Liver (tissue), 9 donors: Measurements from ENCODE around the gene VAMP4. TPM values are rescaled to one million over a fixed set of nuclear protein-coding genes. Genes with fewer than 3 reads are reported as not detected.

Source experiments
- DNase-seq: peaks from one replicate; pipeline ENCODE4 v3.0.0-alpha.2; 2017; ENCODE audit warnings: low spot score
- H3K27ac ChIP-seq, 2 donors: one replicate each; pipeline ENCODE4 v1.7.0; 2013; ENCODE audit warnings: inconsistent platforms in 2 of 2, low read length in 2 of 2, control low read depth in 1 of 2, low read depth in 1 of 2, mild to moderate bottlenecking in 1 of 2
- H3K27me3 ChIP-seq, 4 donors: one replicate each; pipeline versions ENCODE4 v1.6.1 to v1.7.0; 2013; ENCODE audit warnings: low read length in 3 of 4, inconsistent platforms in 1 of 4, mild to moderate bottlenecking in 1 of 4, moderate library complexity in 1 of 4; ENCODE audit not compliant: control insufficient read depth in 4 of 4, insufficient read depth in 4 of 4
- H3K36me3 ChIP-seq, 4 donors: one replicate each; pipeline versions ENCODE4 v1.6.1 to v1.7.0; 2013; ENCODE audit warnings: low read length in 3 of 4, mild to moderate bottlenecking in 3 of 4, low read depth in 1 of 4, moderate library complexity in 1 of 4; ENCODE audit not compliant: control insufficient read depth in 4 of 4, insufficient read depth in 3 of 4
- H3K4me1 ChIP-seq, 4 donors: one replicate each; pipeline versions ENCODE4 v1.6.1 to v1.7.0; 2013; ENCODE audit warnings: low read length in 3 of 4, mild to moderate bottlenecking in 3 of 4, moderate library complexity in 1 of 4; ENCODE audit not compliant: control insufficient read depth in 4 of 4, insufficient read depth in 4 of 4
- H3K4me3 ChIP-seq, 3 donors: one replicate each; pipeline versions ENCODE4 v1.6.1 to v1.7.0; 2013; ENCODE audit warnings: low read length in 3 of 3, control low read depth in 1 of 3, low read depth in 1 of 3, mild to moderate bottlenecking in 1 of 3
- H3K9ac ChIP-seq, 2 donors: one replicate each; pipeline ENCODE4 v1.7.0; 2013; ENCODE audit warnings: low read length in 2 of 2, mild to moderate bottlenecking in 2 of 2, moderate library complexity in 2 of 2, control low read depth in 1 of 2, low read depth in 1 of 2
- H3K9me3 ChIP-seq, 4 donors: one replicate each; pipeline versions ENCODE4 v1.6.1 to v1.7.0; 2013; ENCODE audit warnings: low read length in 3 of 4; ENCODE audit not compliant: control insufficient read depth in 4 of 4
- ATF3 ChIP-seq: IDR thresholded peaks from 2 replicates; pipeline ENCODE4 v1.6.1; 2016; ENCODE audit warnings: antibody characterized with exemption
- CTCF ChIP-seq: fragments of 150-350 bp; IDR thresholded peaks from 2 replicates; pipeline ENCODE4 v1.5.1; 2017; ENCODE audit warnings: improper control_type of control experiment, low read depth, low read length; ENCODE audit not compliant: missing input control
- EGR1 ChIP-seq, 2 donors: IDR thresholded peaks; 2 replicates each; pipeline ENCODE4 v1.6.1; 2016 to 2018; ENCODE audit warnings: antibody characterized with exemption in 2 of 2, low read depth in 2 of 2
- FOXA1 ChIP-seq: IDR thresholded peaks from 2 replicates; pipeline ENCODE4 v1.6.1; 2016; ENCODE audit warnings: antibody characterized with exemption
- FOXA2 ChIP-seq: IDR thresholded peaks from 2 replicates; pipeline ENCODE4 v1.6.1; 2016; ENCODE audit warnings: antibody characterized with exemption
- GABPA ChIP-seq, 2 donors: IDR thresholded peaks in 1 of 2; conservative IDR thresholded peaks in 1 of 2; 2 replicates each; pipeline ENCODE4 v1.6.1; 2016; ENCODE audit warnings: antibody characterized with exemption in 2 of 2, mild to moderate bottlenecking in 1 of 2, moderate library complexity in 1 of 2
- HNF4A ChIP-seq, 2 donors: conservative IDR thresholded peaks; 2 replicates each; pipeline ENCODE4 v1.6.1; 2016; ENCODE audit warnings: antibody characterized with exemption in 2 of 2, mild to moderate bottlenecking in 2 of 2
- HNF4G ChIP-seq: IDR thresholded peaks from 2 replicates; pipeline ENCODE4 v1.6.1; 2016; ENCODE audit warnings: antibody characterized with exemption
- JUND ChIP-seq, 2 donors: IDR thresholded peaks; 2 replicates each; pipeline ENCODE4 v1.6.1; 2016; ENCODE audit warnings: antibody characterized with exemption in 2 of 2
- MAX ChIP-seq: IDR thresholded peaks from 2 replicates; pipeline ENCODE4 v1.6.1; 2016; ENCODE audit warnings: antibody characterized with exemption
- NR2F2 ChIP-seq: IDR thresholded peaks from 2 replicates; pipeline ENCODE4 v1.6.1; 2016; ENCODE audit warnings: antibody characterized with exemption
- RAD21 ChIP-seq, 2 donors: IDR thresholded peaks; 2 replicates each; pipeline ENCODE4 v1.6.1; 2016; ENCODE audit warnings: antibody characterized with exemption in 2 of 2, mild to moderate bottlenecking in 2 of 2
- REST ChIP-seq: IDR thresholded peaks from 2 replicates; pipeline ENCODE4 v1.6.1; 2016; ENCODE audit warnings: antibody characterized with exemption, mild to moderate bottlenecking
- RXRA ChIP-seq, 2 donors: IDR thresholded peaks; 2 replicates each; pipeline ENCODE4 v1.6.1; 2017 to 2018; ENCODE audit warnings: antibody characterized with exemption in 2 of 2, mild to moderate bottlenecking in 1 of 2
- SP1 ChIP-seq: IDR thresholded peaks from 2 replicates; pipeline ENCODE4 v1.6.1; 2018; ENCODE audit warnings: antibody characterized with exemption, mild to moderate bottlenecking
- TAF1 ChIP-seq: conservative IDR thresholded peaks from 2 replicates; pipeline ENCODE4 v1.6.1; 2016; ENCODE audit warnings: antibody characterized with exemption, mild to moderate bottlenecking
- YY1 ChIP-seq: IDR thresholded peaks from 2 replicates; pipeline ENCODE4 v1.6.1; 2016; ENCODE audit warnings: antibody characterized with exemption, mild to moderate bottlenecking
- ZBTB33 ChIP-seq: IDR thresholded peaks from 2 replicates; pipeline ENCODE4 v1.6.1; 2016; ENCODE audit warnings: antibody characterized with exemption
- WGBS: extraction: QIAGEN DNeasy Blood & Tissue Kit; methylation state at CpG from one replicate; pipeline ENCODE4 v1.1.7; 2013; 5-methylcytosine and 5-hydroxymethylcytosine counted together
- polyA plus RNA-seq, 2 donors: library from polyadenylated mRNA; stranded (reverse) in 1 of 2; unstranded in 1 of 2; fragments of 200-250 nt in 1 of 2; fragments of >200 nt in 1 of 2; fragmentation: Nextera tagmentation in 1 of 2; extraction: Ambion mirVana in 1 of 2; gene quantifications; one replicate each; pipeline versions ENCODE4 v1.2.1 to v1.2.3, GENCODE V29; 2013 to 2015
- total RNA-seq, 2 donors: library from RNA; depleted of rRNA; stranded (reverse); fragments of >200 nt; gene quantifications; one replicate each; pipeline ENCODE4 v1.2.3, GENCODE V29; 2014
- donor health status: healthy.
- donor health status: healthy.
- donor health status: healthy.
- donor health status: healthy.
- donor health status: healthy.

Gene VAMP4
- total and polyA plus RNA-seq, 4 donors = 4.0 to 6.1 (median 4.8) TPM

GRCh38 chr1:171754353-171754705 lies 12.5 kb upstream of the VAMP4 start:
- no peak overlapping the region for H3K9ac ChIP-seq
- H3K4me1 ChIP-seq = no peaks in the 10 kb centered on the region
- no peak for DNase-seq
- TF ChIP-seq MAX = no peak
- no peak for TF ChIP-seq EGR1 (IDR thresholded peaks at IDR 0.05; ENCODE audit: low read depth in 2 of 2)
- TF ChIP-seq HNF4G = no peak
- no peak for TF ChIP-seq ATF3
- TF ChIP-seq REST = no peak
- TF ChIP-seq SP1 = no peak
- no peak for TF ChIP-seq RAD21 (IDR thresholded peaks at IDR 0.05)
- TF ChIP-seq RXRA (IDR thresholded peaks at IDR 0.05) = no peak
- no peak for TF ChIP-seq JUND (IDR thresholded peaks at IDR 0.05)
- no peak for TF ChIP-seq FOXA2
- no peak for TF ChIP-seq HNF4A (conservative IDR thresholded peaks at IDR 0.05)
- no peak for TF ChIP-seq NR2F2
- no peak for TF ChIP-seq FOXA1
- TF ChIP-seq TAF1 = no peak
- TF ChIP-seq GABPA (IDR thresholded peaks at IDR 0.05 in 1 of 2, conservative IDR thresholded peaks at IDR 0.05 in 1 of 2) = no peak
- no peak for TF ChIP-seq YY1
- TF ChIP-seq ZBTB33 = no peak
- no peaks in the 10 kb centered on the region for H3K36me3 ChIP-seq
- no peak overlapping the region for H3K27ac ChIP-seq
- H3K9me3 ChIP-seq = no peaks in the 10 kb centered on the region
- no peak overlapping the region for H3K4me3 ChIP-seq
- no peaks in the 10 kb centered on the region for H3K27me3 ChIP-seq
- WGBS = 76% methylated on average over 4 of the region's 4 CpGs

- Histone ChIP-seq H3K9ac (no peak overlapping the region), H3K4me1 (no peaks in the 10 kb centered on the region), H3K36me3 (no peaks in the 10 kb centered on the region), H3K9me3 (no peaks in the 10 kb centered on the region), H3K4me3 (no peak overlapping the region), H3K27ac (no peak overlapping the region), H3K27me3 (no peaks in the 10 kb centered on the region)
- WGBS = 74% methylated on average over 4 of the region's 4 CpGs
- no peak for TF ChIP-seq RXRA (IDR thresholded peaks at IDR 0.05)
- TF ChIP-seq JUND (IDR thresholded peaks at IDR 0.05) = no peak
- TF ChIP-seq ATF3 = no peak
- no peak for TF ChIP-seq SP1
- no peak for TF ChIP-seq YY1
- no peak for TF ChIP-seq RAD21 (IDR thresholded peaks at IDR 0.05)
- TF ChIP-seq ZBTB33 = no peak
- TF ChIP-seq EGR1 (IDR thresholded peaks at IDR 0.05; ENCODE audit: low read depth in 2 of 2) = no peak
- no peak for TF ChIP-seq CTCF
- TF ChIP-seq MAX = no peak
- DNase-seq = no peak
Observed at GRCh38 chr1:171753685-171754352, 12.0 kb upstream of the VAMP4 start.
